GM19025 (cell line): ENCODE data around the gene S100A4.

ENCODE experiments used
- ATAC-seq: cut with Tn5 transposase; IDR thresholded peaks from one replicate; pipeline ENCODE4 v1.9.1; 2021; ENCODE audit warnings: mild to moderate bottlenecking, low read depth, moderate library complexity; ENCODE audit not compliant: unreplicated experiment

S100A4 gene

DNA sequence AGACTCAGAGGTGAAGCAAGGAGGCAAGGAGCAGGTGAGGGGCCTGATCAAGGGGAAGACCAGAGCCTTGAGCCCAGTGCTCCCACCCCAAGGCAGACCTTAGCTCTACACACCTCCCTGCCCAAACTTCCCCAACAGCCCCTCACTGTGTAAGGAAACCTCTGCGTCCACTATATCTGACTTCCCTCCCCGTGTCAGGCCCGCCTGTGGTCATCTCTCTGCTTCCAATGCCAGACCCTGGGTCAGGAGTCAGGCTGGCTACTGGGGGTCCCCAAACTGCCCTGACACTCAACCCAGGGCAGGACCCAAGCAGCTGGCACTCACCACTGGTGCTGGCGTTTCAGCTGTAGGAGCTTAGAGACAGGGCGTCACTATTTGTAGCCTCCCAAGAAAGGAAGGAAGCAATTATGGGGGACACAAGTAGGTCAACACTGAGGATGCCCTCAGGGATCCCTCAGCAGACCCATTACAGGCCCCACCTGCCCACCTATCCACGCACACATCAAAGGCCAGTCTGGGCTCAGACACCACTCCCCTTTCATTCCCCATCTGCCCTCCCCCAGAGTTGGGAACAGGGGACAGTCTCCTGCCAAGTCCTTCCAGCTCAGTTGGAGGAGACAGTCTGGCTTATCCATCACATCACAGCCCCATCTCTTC lies 4.3 kb upstream of the S100A4 start:
- no peak for ATAC-seq

DNA sequence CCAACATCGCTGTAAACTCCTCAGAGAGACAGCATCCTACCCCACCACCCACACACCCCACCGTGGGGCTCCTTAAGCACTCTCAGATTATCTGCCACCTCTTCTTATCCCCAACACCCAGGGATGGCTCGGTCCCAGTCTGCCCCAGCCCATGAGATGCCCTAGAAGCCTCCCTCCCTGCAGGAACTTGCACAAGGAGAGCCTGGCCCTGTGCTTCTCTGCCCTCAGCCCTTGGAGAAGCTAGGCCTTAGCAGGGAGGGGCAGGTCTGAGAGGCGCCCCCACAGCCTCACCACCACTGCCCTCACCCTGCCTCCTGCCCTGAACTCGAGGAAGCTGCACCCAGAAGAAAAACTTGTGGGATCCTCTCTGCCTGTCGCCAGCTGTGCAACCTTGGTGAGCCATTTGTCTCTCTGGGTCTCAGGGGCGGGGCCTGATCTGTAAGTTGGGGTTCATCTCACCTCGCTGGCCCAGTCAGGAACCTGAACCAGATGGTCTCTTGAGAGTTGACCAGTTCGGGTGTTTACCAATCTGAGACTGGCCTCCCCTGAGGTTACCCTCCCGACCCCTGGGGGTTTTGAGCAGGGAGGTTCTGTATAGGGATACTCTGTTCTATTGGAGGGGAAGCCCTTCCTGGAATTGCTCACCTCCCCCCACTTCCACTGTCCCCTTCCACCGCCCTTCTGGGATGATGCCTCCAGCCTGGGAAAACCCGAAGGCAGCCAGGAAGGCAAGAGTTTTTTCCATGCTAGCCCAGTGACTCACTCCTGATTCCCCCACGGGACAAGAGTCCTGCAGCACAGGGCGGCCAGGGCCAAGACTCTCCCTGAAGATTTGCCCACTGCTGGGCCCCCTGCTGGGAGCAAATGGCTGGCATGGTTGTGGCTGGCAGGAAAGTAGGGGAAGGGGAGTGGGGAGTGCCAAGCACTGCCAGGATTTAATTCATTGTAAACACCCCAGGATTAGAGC lies 3.4 kb upstream of the S100A4 start, which contains the start of gene S100A3:
Gene S100A3 (minus strand): TSS at position 537 of the 967 bp plus-strand sequence. CDS start 773 bp downstream, outside the sequence.
- ATAC-seq = no peak

DNA sequence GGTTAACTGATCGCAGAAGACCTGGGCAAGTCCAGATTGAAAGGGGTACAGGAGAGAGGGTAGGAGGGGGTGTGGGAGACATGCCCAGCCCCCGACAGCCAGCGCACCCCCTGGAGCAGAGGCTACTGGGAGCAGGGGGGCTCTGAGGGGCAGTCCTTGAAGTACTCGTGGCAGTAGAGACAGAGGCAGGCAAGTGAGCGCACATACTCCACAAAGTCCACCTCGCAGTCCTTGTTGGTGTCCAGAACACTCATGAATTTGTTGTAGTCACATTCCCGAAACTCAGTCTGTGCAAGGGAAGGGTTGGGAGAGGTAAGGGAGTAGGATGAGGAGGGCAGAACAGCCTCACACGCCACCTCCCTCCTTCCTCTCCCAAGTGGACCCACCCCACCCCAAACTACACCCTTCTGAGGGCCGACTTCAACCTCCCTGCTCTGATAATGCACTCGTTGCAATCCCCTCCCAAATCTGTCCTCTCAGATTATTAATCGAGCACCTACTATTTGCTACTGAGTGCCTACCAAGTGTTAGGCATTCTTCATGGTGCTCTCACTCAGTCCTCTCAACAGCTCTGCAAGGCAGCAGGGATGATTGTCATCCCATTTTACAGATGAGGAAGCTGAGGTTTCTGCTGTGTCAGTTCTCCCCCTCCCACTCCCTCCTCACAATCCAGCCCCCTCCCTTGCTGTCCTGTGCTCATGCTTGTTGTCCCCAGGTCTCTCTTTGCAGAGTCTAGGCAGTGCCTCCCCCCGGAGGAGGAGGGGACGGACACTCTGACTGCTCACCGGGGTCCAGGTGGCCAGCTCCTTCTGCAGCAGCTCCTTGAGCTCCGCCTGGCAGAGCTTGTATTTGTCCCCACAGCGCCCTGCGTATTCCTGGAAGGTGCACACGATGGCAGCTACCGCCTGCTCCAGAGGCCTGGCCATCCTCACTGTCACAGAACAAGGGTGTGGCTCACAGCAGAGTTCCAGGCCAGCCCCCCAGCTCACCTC lies 2.2 kb upstream of the S100A4 start:
- ATAC-seq = no peak

DNA sequence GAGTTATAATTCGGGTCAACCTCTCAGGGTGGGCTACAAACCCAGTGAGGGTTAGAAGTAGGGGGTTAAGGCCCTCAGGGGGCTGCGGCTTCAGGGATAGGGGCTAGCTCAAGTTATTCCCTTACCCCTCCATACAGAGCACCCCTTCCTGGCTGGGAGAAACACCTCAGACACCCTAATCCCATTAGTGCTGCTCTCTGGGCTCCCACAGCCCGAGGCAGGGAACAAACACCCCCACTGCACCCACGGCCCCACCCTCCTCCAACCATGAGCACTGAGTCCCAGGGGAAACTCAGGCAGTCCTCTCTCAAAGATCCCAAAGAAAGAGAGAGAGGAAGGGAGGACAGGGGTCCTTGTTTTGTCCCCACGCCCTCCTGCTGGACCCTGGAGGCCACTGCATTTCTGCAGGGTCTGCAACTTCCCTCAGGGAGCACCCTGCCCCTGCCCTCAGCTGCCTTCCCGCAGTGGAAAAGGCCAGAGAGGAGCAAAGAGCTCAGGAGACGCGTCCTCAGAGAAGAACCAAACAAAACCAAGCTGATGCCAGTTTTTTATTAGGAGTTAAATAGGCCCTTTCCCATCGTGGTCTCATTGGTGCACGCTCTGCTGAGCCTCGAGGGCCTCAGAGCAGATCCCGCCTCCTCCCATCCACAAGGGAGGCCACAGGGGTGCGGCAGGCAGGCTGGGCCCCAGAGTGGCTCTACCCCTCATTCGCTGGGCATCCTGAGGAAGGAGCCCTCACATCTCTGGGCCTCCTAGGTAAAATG lies 1.4 kb upstream of the S100A4 start:
- ATAC-seq = no peak

DNA sequence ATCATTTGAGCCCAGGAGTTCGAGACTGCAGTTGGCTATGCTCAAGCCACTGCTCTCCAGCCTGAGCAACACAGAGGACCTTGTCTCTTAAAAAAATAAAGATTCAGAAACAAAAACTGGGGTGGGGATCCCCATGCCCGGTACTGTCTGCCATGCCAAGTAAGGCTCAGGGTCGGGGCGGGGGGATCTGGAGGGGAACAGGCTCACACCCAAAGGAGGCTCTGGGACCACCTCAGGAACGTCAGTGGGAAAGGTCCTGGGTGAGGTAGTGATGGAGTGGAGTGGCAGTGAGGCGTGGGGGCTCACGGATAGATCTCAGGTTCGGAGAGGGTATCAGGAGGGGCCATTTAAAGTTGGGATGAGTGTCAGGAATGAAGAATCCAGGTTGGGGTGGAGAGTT lies 765 bp upstream of the S100A4 start:
- no peak for ATAC-seq

DNA sequence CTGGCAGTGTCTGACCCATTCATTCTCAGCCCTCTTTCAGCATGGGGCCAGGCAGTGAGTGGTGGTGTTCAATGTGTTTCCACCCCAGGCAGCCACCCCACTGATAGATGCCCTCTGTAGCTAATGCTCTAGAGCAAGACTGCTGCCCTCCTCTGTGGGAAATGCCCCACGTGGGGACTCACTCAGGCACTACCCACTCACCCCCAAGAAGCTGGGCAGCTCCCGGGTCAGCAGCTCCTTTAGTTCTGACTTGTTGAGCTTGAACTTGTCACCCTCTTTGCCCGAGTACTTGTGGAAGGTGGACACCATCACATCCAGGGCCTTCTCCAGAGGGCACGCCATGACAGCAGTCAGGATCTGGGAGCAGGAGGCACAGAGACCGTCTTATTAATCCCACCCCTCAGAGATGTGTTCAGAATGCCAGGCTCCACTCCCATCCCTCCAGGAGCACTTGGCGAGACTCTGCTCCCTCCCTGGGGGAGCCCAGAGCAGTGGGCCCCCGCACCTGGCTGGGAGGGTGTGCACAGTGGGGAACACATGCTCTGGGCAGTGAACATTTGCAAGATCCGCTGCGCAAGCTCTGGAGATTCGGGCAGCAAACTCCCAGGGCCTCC lies 1.0 kb downstream of the S100A4 start:
- ATAC-seq = no peak

DNA sequence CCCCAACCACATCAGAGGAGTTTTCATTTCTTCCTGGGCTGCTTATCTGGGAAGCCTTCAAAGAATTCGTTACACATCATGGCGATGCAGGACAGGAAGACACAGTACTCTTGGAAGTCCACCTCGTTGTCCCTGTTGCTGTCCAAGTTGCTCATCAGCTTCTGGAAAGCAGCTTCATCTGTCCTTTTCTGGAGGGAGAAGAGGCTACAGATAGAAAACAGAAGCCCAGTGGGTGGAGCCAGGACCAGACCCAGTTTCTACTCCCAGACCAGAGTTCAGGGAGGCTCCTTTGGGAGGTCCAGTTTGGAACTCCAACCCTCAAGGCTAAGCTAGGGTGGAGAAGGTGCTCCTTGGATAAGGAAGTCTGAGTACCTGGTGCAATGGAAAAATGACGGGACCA lies 1.9 kb downstream of the S100A4 start:
- no peak for ATAC-seq

DNA sequence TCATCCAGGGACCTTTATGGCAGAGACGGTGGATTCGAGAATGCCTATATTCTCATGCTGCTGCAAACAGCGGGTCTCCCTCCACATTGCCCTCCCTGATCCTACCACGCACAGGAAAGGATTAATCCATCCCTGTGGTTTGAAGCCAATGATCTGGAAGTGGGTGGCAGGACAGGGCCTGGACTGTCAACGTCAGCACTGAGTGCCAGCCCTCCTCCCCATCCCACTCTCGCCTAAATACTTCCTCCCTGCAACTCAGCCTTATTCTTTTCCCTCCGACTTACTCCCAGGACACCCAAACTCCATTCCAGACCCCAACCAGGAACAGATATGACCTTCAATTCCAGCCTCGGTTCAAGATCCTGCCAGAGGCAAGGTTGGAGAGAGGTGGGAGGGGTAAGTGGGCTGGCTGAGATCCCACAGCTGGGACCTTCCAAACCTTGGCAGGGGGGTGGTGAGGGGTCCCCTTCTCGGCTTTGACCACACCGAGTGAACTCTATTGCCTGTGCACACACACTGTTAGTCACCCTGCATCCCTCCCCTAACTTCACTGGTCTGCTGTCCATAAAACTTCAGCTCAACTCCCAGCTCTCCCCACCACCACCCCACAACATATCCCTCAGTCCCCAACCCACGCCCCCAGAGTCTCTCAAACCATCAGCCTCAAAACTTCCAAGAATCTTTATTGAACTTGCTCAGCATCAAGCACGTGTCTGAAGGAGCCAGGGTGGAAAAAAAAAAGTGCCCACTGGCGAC lies 2.5 kb downstream of the S100A4 start:
- ATAC-seq = no peak

DNA sequence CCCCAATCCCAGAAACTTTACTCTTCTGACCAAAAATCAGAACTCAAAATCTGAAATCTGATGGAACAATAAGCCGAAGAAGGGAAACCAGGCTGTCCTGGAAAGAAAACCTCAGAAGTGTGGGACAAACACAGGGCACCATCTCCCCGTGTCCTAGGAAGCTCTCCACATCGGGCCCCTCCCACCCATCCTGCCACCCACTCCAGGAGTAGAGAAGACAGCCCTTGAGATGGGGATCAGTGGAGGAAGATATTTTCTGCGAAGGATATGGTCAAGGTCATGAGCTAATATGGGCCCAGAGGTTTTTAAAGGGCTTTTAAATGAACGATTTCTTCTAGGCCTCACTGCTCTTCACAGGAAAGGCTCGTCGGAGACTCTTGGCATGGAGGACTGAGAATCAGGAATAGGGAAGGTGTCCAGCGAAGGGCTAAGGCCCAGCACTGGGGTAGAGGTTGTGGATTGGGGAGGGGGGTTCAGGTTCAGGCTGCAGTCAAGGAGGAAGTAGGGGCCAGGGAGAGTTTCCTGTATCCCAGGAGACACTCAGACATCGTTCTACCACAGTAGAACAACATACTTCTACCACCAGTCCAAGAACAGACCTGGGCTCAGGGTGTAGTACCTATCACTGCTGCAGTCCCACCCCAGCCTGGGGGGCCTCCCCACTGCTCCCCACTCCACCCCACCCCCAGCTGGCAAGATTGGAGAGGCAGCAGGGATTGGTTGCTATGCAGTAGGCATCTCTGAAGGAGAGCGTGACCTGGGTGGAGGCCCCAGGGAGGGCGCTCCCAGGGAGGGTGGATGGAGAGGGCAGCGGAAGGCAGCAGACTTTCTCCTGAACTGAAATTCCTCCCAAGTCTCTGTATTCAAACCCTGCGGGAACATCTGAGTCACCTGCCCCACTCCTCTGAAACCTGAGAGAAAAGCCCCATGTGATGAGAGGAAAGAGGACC lies 3.7 kb downstream of the S100A4 start:
- ATAC-seq = no peak

DNA sequence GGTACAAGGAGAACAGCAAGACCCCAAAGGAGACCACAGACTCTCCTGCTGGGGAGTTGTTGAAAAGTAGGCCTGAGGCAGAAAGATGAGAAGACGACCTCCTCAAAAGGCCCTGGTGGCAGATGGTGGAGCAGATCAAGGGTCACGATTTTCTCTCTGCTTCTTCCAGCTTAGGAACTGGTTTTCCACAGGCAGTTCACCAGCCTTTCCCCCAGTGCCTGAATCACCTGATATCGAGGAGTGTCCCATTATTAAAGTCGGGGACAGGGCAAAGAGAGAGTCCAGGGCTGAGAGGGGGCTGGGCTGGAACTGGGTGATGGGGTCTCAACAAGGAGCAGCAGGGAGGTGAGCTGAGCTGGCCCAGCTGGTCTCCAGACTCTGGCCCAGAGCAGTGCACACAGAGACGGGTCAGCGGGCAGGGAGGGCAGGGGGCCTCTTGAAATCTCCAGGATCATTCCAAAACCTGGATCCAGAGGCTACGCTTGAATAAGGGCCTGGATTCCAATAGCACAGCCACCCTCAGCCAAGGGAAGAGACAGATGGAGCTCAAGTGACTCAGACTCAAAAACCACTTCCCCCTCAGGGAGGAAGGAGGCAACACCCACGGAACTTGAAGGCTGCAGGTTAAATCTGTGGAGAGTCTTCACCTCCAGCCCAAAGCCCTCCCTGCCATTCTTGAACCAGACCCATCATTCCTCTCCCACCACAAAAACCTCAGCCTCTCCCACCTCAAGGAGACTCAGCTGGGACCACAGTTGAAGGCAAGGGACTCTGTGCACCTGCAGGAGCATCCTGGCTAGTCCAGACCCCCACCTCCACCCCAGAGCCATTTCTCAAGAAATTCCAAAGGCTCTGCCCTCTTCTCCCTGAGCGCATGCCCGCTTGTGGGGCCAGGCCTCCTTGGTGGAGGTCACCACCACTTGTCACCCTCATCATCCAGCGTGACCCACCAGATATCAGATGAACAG lies 4.9 kb downstream of the S100A4 start, which contains the start of gene S100A5:
Gene S100A5 (minus strand): TSS at position 541 of the 968 bp plus-strand sequence. CDS start 743 bp downstream, outside the sequence.
- ATAC-seq = no peak

DNA sequence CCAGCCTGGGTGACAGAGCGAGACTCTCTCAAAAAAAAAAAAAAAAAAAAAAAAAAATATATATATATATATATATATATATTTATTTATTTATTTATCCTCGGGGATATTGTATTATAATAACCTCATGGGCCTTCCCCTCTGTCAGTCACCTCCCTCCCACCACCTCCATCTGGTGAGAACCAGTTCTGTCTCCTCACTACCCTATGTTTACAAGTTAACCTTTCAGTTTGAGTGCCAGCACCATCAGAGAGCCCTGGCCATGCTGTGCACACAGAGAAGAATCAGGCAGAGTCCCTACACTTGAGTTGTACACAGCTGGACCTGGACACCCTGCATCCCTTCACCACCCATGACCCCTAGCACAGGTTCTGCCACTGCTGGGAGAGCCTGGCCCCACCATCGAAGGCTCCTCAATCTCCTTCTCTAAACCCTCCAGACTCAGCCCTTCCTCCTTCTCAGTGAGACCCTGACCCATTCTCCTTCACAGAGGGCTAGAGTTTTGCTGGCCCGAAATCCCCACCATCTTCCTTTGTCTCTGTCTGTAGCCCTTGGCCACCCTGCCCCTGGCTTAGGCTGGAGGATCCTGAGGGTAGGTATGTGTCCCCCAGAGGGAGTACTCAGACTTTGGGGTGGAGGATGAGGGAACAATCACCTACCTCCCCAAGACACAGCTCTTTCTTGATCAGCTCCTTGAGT lies 6.1 kb downstream of the S100A4 start:
- no peak for ATAC-seq

DNA sequence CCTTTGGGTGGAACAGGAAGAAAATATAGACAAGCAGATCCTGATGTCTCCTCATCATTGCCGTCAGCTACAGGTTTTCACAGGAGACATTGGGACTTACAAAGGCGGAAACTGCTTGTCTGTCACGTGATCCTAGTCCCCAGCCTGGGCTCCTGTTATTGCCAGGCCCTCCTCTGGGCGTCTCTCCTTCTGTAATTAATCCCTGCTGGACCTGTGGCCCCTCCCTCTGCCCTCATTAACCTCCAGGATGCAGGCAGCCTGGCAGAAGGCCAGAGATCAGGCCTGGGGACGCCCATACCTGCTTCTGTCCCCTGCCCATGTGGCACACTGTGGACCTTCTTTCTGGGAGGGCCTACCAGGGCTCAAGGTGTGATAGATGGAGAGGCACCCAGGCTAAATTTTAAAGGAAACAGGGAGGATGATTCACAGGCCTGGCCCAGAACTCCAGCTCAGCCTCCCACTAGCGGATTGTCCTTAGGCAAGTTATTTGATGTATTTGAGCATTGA lies 7.2 kb downstream of the S100A4 start:
- ATAC-seq = no peak

DNA sequence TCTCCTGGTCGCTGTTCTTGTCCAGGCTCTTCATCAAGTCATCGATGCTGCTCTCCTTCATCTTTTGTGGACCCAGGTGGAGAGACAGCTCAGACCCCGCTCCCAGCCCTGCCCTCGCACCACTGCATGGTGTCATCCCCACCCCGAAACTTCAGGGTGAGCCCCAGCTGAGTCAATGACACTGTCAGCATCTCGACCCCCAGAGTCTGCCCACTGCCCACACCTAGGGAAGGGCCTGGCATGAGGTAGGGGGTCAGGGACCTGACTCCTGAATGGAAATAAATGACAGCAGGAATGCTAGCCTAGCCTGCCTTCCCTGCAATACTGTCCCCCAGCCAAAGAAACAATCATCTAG lies 8.3 kb downstream of the S100A4 start:
- ATAC-seq = no peak

DNA sequence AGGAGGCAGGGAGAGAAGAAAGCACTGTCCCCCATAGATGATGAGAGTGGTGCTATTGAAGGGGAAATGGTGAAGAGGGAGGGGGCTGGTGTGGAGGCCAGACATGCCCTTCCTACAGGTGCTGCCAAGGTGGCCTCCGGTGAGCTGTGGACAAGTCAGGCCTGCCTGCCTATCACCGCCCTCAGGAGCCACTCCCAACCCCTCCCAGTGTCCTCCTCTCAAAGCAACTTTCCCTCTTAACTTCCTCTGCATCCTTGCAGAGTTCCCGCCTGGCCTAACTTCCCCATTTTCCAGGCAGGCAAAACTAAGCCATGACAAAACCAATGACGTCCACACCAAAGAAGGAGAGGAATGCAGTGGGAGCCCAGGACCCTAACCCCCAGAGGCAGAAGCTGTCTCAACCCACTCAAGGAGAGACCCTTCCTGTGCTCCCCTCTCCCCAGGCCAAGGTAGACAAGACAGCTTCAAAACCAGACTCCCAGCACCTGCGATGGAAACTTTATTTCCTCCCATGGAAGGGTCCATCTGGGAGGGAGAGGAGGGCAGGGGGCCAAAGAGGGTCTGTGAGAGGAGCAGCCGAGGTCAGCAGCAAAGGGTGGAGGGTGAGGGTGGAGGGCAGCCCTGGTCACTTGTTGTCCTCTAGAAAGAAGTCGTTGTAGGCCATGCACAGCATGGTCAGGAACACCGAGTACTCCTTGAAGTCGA lies 8.8 kb downstream of the S100A4 start:
- no peak for ATAC-seq
